A549 (cell line): ENCODE data around the gene SMG6.

Source experiments
- KDM1A ChIP-seq: fragments of 200-600 bp; sonication (generic); IDR thresholded peaks from 2 replicates; pipeline ENCODE4 v1.6.1; 2016; ENCODE audit warnings: low read depth, mild to moderate bottlenecking
- MAFK ChIP-seq: fragments of 450-650 bp; IDR thresholded peaks from 2 replicates; pipeline ENCODE4 v1.6.1; 2014; ENCODE audit not compliant: partially characterized antibody
- POLR2A ChIP-seq: IDR thresholded peaks from 2 replicates; pipeline ENCODE4 v1.6.1; 2012; ENCODE audit warnings: mild to moderate bottlenecking, low read length
- POLR2AphosphoS2 ChIP-seq: conservative IDR thresholded peaks from 2 replicates; pipeline ENCODE4 v1.6.1; 2012; ENCODE audit warnings: low read length, improper control_type of control experiment, inconsistent platforms
- TF ChIP-seq, protein P1 (sequence below): fragments of >200 bp; sonication (Bioruptor Twin); formaldehyde crosslinking; IDR thresholded peaks from 3 replicates; pipeline ENCODE4 v1.5.1; 2016
- TF ChIP-seq, protein P2 (sequence below): fragments of >200 bp; sonication (Bioruptor Twin); formaldehyde crosslinking; IDR thresholded peaks from 3 replicates; pipeline ENCODE4 v1.6.1; 2016

GRCh38 chr17:2157675-2158395 lies 145.8 kb downstream of the SMG6 start:
- TF ChIP-seq, protein P1, sequence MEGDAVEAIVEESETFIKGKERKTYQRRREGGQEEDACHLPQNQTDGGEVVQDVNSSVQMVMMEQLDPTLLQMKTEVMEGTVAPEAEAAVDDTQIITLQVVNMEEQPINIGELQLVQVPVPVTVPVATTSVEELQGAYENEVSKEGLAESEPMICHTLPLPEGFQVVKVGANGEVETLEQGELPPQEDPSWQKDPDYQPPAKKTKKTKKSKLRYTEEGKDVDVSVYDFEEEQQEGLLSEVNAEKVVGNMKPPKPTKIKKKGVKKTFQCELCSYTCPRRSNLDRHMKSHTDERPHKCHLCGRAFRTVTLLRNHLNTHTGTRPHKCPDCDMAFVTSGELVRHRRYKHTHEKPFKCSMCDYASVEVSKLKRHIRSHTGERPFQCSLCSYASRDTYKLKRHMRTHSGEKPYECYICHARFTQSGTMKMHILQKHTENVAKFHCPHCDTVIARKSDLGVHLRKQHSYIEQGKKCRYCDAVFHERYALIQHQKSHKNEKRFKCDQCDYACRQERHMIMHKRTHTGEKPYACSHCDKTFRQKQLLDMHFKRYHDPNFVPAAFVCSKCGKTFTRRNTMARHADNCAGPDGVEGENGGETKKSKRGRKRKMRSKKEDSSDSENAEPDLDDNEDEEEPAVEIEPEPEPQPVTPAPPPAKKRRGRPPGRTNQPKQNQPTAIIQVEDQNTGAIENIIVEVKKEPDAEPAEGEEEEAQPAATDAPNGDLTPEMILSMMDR: no peak
- no peak for TF ChIP-seq KDM1A
- TF ChIP-seq POLR2AphosphoS2: no peak
- TF ChIP-seq MAFK: no peak
- no peak for TF ChIP-seq POLR2A
- TF ChIP-seq, protein P2, sequence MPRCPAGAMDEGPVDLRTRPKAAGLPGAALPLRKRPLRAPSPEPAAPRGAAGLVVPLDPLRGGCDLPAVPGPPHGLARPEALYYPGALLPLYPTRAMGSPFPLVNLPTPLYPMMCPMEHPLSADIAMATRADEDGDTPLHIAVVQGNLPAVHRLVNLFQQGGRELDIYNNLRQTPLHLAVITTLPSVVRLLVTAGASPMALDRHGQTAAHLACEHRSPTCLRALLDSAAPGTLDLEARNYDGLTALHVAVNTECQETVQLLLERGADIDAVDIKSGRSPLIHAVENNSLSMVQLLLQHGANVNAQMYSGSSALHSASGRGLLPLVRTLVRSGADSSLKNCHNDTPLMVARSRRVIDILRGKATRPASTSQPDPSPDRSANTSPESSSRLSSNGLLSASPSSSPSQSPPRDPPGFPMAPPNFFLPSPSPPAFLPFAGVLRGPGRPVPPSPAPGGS: no peak
